ENCODE data around the gene YKT6. TPM values are rescaled to one million over a fixed set of nuclear protein-coding genes. Genes with fewer than 3 reads are reported as not detected.
A peak's percentile ranks its signal among the peaks of the same experiment; 100 is the strongest.

Gene YKT6
- polyA plus RNA-seq, 1 donor, result 65.6 TPM

- no CpG with 5 or more reads among the region's 7 CpGs for WGBS (ENCODE audit: insufficient coverage, low lambda C conversion rate)
- no peaks in the 10 kb centered on the region for H3K27me3 ChIP-seq (ENCODE audit: control insufficient read depth, insufficient read depth, low read length)
- no peaks in the 10 kb centered on the region for H3K4me1 ChIP-seq (ENCODE audit: control insufficient read depth, insufficient read depth, low read length)
- no peak overlapping the region for H3K27ac ChIP-seq (ENCODE audit: low read length)
- no peak overlapping the region for H3K4me3 ChIP-seq (ENCODE audit: low read length)
- no peaks in the 10 kb centered on the region for H3K9me3 ChIP-seq (ENCODE audit: control insufficient read depth, low read depth, low read length)
- no peaks in the 10 kb centered on the region for H3K36me3 ChIP-seq (ENCODE audit: control insufficient read depth, insufficient read depth, low read length)
- no peak for DNase-seq
Measured at GRCh38 chr7:44246396-44247113, 45.8 kb downstream of the YKT6 start.

- no peak overlapping the region for H3K4me3 ChIP-seq (ENCODE audit: low read length)
- H3K27ac ChIP-seq (ENCODE audit: low read length), result no peak overlapping the region
- no peaks in the 10 kb centered on the region for H3K36me3 ChIP-seq (ENCODE audit: control insufficient read depth, insufficient read depth, low read length)
- H3K27me3 ChIP-seq (ENCODE audit: control insufficient read depth, insufficient read depth, low read length), result no peaks in the 10 kb centered on the region
- no peaks in the 10 kb centered on the region for H3K9me3 ChIP-seq (ENCODE audit: control insufficient read depth, low read depth, low read length)
- WGBS (ENCODE audit: insufficient coverage, low lambda C conversion rate), result no CpG with 5 or more reads among the region's 10 CpGs
- H3K4me1 ChIP-seq (ENCODE audit: control insufficient read depth, insufficient read depth, low read length), result no peaks in the 10 kb centered on the region
- no peak for DNase-seq
Measured at GRCh38 chr7:44247868-44248651, 47.3 kb downstream of the YKT6 start.

- no peak overlapping the region for H3K4me3 ChIP-seq (ENCODE audit: low read length)
- H3K27ac ChIP-seq (ENCODE audit: low read length), result no peak overlapping the region
- no peak for DNase-seq
- no CpG with 5 or more reads among the region's 15 CpGs for WGBS (ENCODE audit: insufficient coverage, low lambda C conversion rate)
- H3K27me3 ChIP-seq (ENCODE audit: control insufficient read depth, insufficient read depth, low read length), result no peaks in the 10 kb centered on the region
- H3K9me3 ChIP-seq (ENCODE audit: control insufficient read depth, low read depth, low read length), result no peaks in the 10 kb centered on the region
- H3K4me1 ChIP-seq (ENCODE audit: control insufficient read depth, insufficient read depth, low read length), result no peaks in the 10 kb centered on the region
- no peaks in the 10 kb centered on the region for H3K36me3 ChIP-seq (ENCODE audit: control insufficient read depth, insufficient read depth, low read length)
Measured at GRCh38 chr7:44249639-44250234, 49.0 kb downstream of the YKT6 start.

DNA sequence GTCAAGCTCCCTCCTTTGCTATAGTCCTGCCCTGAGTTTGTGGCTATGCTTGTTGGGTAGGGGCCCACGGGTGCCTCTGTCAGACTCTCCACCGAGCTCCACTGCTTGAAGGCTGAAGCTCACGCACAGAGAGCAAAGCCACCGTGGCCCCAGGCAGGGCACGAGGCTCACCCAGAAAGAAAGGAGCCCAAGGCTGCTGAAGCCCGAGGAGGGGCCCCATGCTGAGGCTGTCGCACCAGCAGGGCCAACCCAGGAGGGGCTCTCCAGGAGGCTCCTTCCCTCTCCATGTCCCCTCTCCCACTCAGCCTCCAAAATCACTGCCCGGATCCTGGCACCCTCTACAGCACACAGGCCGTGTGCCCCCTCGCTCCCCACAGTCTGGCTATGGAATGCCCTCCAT is 50.5 kb downstream of the YKT6 start:
- no peaks in the 10 kb centered on the region for H3K36me3 ChIP-seq (ENCODE audit: control insufficient read depth, insufficient read depth, low read length)
- WGBS (ENCODE audit: insufficient coverage, low lambda C conversion rate), result no CpG with 5 or more reads among the region's 10 CpGs
- H3K9me3 ChIP-seq (ENCODE audit: control insufficient read depth, low read depth, low read length), result no peaks in the 10 kb centered on the region
- no peak overlapping the region for H3K4me3 ChIP-seq (ENCODE audit: low read length)
- H3K4me1 ChIP-seq (ENCODE audit: control insufficient read depth, insufficient read depth, low read length), result no peaks in the 10 kb centered on the region
- H3K27ac ChIP-seq (ENCODE audit: low read length), result no peak overlapping the region
- DNase-seq, result no peak
- H3K27me3 ChIP-seq (ENCODE audit: control insufficient read depth, insufficient read depth, low read length), result no peaks in the 10 kb centered on the region

GRCh38 chr7:44251881-44252280 is 51.1 kb downstream of the YKT6 start:
- no peak overlapping the region for H3K4me3 ChIP-seq (ENCODE audit: low read length)
- DNase-seq, result no peak
- WGBS (ENCODE audit: insufficient coverage, low lambda C conversion rate), result no CpG with 5 or more reads among the region's 12 CpGs
- no peaks in the 10 kb centered on the region for H3K4me1 ChIP-seq (ENCODE audit: control insufficient read depth, insufficient read depth, low read length)
- no peak overlapping the region for H3K27ac ChIP-seq (ENCODE audit: low read length)
- no peaks in the 10 kb centered on the region for H3K9me3 ChIP-seq (ENCODE audit: control insufficient read depth, low read depth, low read length)
- no peaks in the 10 kb centered on the region for H3K27me3 ChIP-seq (ENCODE audit: control insufficient read depth, insufficient read depth, low read length)
- H3K36me3 ChIP-seq (ENCODE audit: control insufficient read depth, insufficient read depth, low read length), result no peaks in the 10 kb centered on the region

GRCh38 chr7:44256459-44256858 is 55.7 kb downstream of the YKT6 start:
- WGBS (ENCODE audit: insufficient coverage, low lambda C conversion rate), result no CpG with 5 or more reads among the region's 5 CpGs
- Histone ChIP-seq H3K27me3 (ENCODE audit: control insufficient read depth, insufficient read depth, low read length) (no peaks in the 10 kb centered on the region), H3K4me3 (ENCODE audit: low read length) (no peak overlapping the region), H3K9me3 (ENCODE audit: control insufficient read depth, low read depth, low read length) (no peaks in the 10 kb centered on the region), H3K27ac (ENCODE audit: low read length) (no peak overlapping the region), H3K4me1 (ENCODE audit: control insufficient read depth, insufficient read depth, low read length) (peaks cover 10% of the 10 kb centered on the region), H3K36me3 (ENCODE audit: control insufficient read depth, insufficient read depth, low read length) (no peaks in the 10 kb centered on the region)
- DNase-seq, result no peak

DNA sequence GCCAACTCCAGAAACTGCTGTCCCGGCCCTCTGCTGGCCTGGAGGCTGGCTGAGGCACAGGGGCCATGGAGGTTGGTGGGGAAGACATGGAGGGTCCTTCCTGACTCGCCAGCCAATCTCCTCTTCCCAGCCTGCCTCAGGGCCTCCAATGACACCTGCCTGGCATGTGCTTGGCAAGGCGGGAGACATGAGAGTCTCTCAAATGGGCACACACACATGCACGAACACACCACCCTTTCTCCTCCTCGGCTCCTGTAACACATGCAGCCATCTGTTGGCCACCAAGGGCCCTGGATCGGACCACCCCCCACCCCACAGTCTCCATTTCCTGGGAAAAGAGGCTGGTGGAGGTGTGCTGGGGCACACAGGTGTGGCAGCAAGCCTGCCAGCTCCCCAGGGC is 56.4 kb downstream of the YKT6 start:
- Histone ChIP-seq H3K9me3 (ENCODE audit: control insufficient read depth, low read depth, low read length) (no peaks in the 10 kb centered on the region), H3K4me1 (ENCODE audit: control insufficient read depth, insufficient read depth, low read length) (peaks cover 10% of the 10 kb centered on the region), H3K4me3 (ENCODE audit: low read length) (no peak overlapping the region), H3K27ac (ENCODE audit: low read length) (peak overlapping the region; percentile 29), H3K36me3 (ENCODE audit: control insufficient read depth, insufficient read depth, low read length) (no peaks in the 10 kb centered on the region), H3K27me3 (ENCODE audit: control insufficient read depth, insufficient read depth, low read length) (peaks cover 3% of the 10 kb centered on the region)
- no peak for DNase-seq
- no CpG with 5 or more reads among the region's 6 CpGs for WGBS (ENCODE audit: insufficient coverage, low lambda C conversion rate)

DNA sequence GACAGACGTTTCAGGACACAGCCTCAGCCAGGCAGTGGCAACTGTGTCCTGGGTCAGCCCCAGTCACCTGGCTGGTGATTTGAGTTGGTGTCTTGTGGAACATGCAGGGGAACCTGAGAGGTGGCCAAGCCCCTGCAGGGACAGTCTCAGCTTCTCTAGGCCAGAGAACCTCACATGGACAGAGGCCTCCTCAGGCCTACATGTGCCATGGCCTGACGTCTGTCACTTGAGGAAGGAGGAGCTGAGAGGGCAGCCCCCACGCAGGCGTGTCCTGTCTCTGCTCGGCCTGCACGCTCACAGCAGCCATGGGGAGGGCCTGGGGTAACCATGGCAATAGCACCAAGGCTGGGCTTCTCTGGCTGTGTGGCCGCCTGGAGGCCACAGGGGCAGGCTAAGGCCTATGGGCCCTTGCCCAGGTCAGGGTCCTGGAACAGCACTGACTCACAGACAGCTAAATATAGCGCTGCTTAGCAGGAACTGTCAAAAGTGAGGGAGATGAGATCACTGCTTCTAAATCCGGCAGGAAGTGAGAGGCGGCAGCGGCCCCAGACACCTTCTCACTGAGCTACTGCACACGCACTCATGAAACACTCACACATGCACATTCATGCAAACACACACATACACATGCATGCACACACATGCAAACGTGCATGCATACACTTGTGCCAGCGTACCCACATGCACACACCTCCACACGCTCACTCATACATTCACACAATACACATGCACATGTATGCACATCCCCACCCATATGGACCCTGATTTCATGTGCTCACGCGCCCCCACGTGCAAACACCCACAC is 57.0 kb downstream of the YKT6 start:
- no CpG with 5 or more reads among the region's 18 CpGs for WGBS (ENCODE audit: insufficient coverage, low lambda C conversion rate)
- no peaks in the 10 kb centered on the region for H3K9me3 ChIP-seq (ENCODE audit: control insufficient read depth, low read depth, low read length)
- H3K27me3 ChIP-seq (ENCODE audit: control insufficient read depth, insufficient read depth, low read length), result peaks cover 3% of the 10 kb centered on the region
- H3K4me1 ChIP-seq (ENCODE audit: control insufficient read depth, insufficient read depth, low read length), result peaks cover 10% of the 10 kb centered on the region
- peak; percentile 48 to 52 for DNase-seq
- H3K27ac ChIP-seq (ENCODE audit: low read length), result peak overlapping the region; percentile 29
- no peaks in the 10 kb centered on the region for H3K36me3 ChIP-seq (ENCODE audit: control insufficient read depth, insufficient read depth, low read length)
- H3K4me3 ChIP-seq (ENCODE audit: low read length), result no peak overlapping the region

GRCh38 chr7:44258423-44258760 is 57.6 kb downstream of the YKT6 start:
- no CpG with 5 or more reads among the region's 4 CpGs for WGBS (ENCODE audit: insufficient coverage, low lambda C conversion rate)
- Histone ChIP-seq H3K4me1 (ENCODE audit: control insufficient read depth, insufficient read depth, low read length) (peaks cover 10% of the 10 kb centered on the region), H3K27me3 (ENCODE audit: control insufficient read depth, insufficient read depth, low read length) (peaks cover 5% of the 10 kb centered on the region), H3K4me3 (ENCODE audit: low read length) (no peak overlapping the region), H3K27ac (ENCODE audit: low read length) (no peak overlapping the region), H3K36me3 (ENCODE audit: control insufficient read depth, insufficient read depth, low read length) (no peaks in the 10 kb centered on the region), H3K9me3 (ENCODE audit: control insufficient read depth, low read depth, low read length) (no peaks in the 10 kb centered on the region)
- DNase-seq, result no peak

DNA sequence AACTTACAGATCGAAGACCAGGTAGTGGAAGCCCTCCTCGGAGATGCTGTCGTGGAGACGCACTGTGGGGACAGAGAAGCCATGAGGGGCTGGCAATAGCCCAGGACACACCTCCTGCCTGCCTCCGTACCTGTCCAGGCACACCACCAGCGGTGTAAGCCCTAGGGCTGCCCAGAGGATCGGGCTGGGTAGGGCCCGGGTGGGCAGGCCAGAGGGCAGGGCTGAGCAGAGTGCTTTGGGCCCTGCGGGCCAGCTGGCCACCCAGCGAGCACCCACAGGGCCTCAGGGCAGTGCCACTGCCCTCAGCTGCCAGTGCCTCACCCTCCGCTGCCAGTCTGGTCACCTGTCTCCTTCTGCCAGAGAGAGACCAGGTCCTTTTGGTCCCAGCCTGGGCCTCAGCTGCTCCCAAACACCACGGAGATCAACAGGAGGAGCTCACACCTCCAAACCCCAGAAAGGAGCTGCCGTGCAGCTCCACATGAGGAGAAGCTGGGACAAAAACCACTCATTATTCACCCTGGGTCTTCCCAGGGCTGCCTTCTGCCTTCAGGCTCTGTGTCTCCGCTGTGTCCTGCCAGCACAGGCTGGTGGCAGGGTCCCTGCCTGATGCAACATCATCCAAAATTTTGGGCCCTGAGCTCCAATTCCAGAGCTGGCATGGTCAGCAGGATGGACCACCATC is 58.2 kb downstream of the YKT6 start:
- DNase-seq, result no peak
- no peak overlapping the region for H3K27ac ChIP-seq (ENCODE audit: low read length)
- H3K4me3 ChIP-seq (ENCODE audit: low read length), result no peak overlapping the region
- H3K9me3 ChIP-seq (ENCODE audit: control insufficient read depth, low read depth, low read length), result no peaks in the 10 kb centered on the region
- H3K27me3 ChIP-seq (ENCODE audit: control insufficient read depth, insufficient read depth, low read length), result peaks cover 7% of the 10 kb centered on the region
- H3K4me1 ChIP-seq (ENCODE audit: control insufficient read depth, insufficient read depth, low read length), result peaks cover 10% of the 10 kb centered on the region
- H3K36me3 ChIP-seq (ENCODE audit: control insufficient read depth, insufficient read depth, low read length), result no peaks in the 10 kb centered on the region
- no CpG with 5 or more reads among the region's 14 CpGs for WGBS (ENCODE audit: insufficient coverage, low lambda C conversion rate)

Measured in large intestine (tissue), 3 donors.